ENCODE measurements around the gene RAD51B.

The RAD51B gene

DNA sequence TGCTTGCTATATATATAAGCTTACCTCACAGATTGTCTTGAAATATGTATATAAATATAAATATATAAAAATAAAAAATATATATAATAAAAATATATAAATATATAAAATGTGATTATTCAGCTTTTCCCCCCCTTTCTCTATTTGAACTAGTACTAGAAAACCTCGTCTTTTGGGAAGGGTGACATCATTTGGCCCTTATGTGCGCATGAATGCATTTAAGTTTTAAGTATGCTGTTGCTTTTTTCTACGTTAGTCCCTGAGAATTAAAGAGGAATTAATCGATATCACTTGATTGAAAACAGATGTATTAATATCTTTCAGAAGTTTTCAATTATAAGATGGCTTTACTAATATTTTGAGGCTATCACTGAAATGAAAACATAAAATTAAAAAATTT, 69.9 kb downstream of the RAD51B start:
- DNase-seq (ENCODE audit: low read depth in 3 of 3, low spot score in 1 of 3) = no peak

DNA sequence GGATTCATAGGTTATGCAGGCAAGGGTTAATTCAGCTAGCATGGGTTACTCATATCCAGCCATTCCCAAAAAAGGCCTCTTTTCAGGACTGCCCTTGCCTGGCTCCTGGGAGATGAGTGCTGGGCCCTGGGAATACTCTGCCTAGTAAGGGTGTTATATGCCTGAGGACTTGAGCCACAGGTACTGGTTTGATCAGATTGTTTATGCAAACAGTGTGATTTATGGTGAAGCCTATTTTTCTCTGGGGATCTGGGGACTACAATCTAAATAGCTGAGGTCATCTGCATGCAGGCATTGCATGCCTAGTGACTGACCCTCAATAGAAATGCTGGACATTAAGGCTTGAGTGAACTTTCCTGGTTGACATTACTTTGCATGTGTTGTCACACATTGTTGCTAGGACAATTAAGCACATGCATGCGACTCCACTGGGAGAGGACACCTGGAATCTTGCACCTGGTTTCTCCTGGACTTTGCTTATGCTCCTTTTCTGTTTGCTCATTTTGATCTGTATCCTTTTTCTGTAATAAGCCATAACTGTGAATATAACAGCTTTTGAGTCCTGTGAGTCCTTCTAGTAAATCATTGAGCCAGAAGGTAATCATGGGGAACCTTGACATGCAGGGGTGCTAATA, 73.0 kb downstream of the RAD51B start:
- no peak for DNase-seq (ENCODE audit: low read depth in 3 of 3, low spot score in 1 of 3)

DNA sequence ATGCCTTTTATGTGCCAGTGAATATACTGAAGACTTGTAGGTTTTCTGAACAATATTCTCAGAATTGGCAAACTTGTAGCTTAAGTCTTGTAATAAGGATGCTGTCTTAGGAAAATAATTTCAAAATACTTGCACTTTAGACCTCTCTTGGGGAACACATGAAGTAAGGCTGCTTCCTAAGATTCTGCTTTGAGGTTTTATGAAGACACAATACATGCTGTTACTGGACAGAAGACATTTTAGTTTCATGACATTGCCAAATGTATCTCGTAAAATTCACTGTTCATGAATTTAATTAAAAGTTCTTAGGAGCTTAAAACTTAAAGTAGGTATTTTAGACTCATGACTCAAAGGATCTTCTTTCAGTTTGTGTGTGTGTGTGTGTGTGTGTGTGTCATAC, 80.7 kb downstream of the RAD51B start:
- no peak for DNase-seq (ENCODE audit: low read depth in 3 of 3, low spot score in 1 of 3)

DNA sequence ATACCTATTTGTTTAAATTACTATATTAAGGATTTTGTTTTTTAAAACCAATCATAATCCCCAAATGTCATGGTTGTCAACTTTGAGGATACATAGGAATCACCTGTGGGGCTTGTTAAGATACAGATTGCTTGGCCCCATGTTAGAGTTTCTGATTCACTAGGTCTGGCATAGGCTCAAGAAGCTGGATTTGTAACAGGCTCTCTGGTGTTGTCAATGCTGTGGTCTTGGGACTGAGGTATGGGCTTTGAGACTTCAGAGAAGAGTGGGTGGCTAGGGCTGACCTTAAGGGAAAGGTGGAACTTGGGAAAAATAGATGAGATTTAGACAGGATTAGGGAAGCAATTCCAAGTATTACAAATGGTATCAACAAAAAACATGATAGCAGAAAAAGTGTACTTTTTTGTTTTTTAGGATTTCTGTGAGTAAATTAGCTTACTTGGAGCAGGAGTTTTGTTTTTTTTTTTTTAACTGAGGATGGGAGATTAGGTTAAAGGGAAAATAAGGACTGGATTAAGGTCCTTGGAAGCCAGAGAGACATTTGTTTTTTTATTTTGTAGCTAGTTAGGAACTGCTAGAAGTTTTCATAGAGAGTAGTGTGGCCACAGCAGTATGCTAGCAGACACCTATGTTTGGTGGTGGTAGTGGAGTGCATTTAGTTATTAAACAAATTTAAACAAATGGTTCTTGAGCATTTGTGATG, 88.6 kb downstream of the RAD51B start:
- DNase-seq (ENCODE audit: low read depth in 3 of 3, low spot score in 1 of 3) = no peak

DNA sequence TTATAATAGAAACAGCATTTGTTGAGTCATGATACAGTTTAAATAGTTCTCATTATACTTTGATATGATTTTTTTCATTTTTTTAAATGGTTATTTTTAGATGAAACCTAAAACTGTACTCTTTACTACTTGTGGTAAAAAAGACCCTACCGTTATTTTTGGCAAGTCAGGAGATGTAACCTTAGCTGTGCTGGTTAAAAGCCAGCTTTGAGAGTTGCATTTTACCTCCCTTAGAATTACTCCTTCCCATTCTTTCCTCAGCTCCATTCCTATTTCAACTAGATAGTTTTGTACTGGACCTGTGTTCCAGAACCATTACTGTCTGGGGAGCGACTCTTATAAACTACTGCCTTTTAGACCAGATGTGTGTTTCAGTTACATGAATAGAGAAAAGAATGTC, 92.0 kb downstream of the RAD51B start:
- DNase-seq (ENCODE audit: low read depth in 3 of 3, low spot score in 1 of 3) = no peak

DNA sequence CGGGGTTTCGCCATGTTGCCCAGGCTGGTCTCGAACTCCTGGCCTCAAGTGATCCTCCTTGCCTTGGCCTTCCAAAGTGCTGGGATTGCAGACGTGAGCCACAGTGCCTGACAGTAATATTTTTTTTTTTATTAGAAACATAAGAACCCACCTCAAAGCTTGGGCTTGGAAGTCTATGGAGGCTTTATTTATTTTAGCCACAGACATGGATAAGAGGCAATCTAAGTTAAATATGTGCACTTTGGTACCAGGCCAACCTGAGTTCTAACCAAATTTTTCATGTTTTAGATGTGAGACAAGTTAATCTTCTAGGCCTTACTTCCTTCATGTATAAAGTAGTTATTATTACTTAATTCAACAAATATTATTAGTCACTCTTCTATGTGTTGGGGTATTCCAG, 96.9 kb downstream of the RAD51B start:
- no peak for DNase-seq (ENCODE audit: low read depth in 3 of 3, low spot score in 1 of 3)

DNA sequence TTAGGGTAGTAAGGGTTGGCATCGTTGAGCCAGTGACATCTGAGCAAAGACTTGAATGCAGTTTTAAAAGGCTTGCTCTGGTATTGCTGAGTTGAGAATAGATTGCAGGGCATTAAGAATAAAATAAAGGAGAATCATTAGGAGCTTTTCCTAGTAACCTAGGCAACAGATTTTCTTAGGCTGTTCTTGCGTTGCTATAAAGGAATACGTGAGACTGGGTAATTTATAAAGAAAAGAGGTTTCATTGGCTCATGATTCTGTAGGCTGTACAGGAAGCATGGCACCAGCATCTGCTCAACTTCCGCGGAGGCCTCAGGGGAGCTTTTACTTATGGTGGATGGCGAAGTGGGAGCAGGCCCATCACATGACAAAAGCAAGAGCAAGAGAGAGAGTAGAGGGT, 97.4 kb downstream of the RAD51B start:
- DNase-seq (ENCODE audit: low read depth in 3 of 3, low spot score in 1 of 3) = no peak

DNA sequence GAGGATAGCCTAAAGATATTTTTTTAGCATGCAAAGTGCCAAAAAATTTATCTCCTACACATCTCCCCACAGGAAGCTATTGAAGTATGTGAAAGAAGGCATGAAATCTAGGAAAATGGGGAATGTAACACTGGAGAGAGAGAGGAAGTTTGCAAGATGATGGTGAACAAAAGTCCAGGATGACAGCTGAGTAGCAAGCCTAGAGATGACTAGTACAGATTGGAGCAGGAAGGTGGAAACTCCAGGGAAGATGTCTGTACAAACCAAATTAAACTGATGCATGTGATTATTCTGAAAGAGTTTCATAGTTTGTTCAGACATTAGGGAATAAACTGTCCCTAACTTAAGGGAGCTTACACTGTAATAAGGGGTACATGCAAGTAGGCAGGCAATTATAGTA, 99.3 kb downstream of the RAD51B start:
- no peak for DNase-seq (ENCODE audit: low read depth in 3 of 3, low spot score in 1 of 3)

DNA sequence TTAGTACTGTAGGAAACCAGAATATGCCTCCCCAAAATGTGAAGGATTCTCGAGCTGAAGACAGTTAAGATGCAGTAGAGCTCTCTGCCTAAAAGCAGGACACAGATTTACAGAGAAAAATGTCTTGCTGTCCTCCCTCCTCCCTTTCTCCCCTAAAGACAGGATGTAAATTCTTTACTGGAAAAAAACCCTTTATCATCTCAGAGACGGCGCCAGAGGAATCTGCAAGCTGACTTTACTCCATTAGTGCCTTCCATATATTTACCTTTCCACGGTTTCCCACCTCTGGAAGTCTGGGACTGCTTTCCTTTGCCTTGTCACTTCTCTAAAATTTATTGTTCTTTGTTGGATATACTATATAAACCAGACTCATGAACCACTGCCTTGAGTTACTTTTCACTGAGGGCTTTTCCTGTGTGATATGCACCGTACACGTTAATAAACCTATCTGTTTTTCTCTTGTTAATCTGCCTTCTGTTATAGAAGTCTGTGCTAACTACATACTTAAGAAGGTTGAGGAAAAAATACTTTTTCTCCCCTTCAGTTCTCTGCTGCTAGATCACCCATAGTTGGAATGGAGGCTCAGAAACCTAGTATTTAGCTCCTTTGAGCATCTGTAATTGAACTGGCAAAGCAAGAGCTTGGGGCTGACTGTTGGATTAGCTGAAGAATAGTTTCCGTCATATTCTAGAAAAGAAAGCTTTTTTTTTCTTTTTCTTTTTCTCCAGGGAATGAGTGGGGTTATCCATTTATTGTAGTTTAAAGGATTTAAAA, 99.9 kb downstream of the RAD51B start:
- no peak for DNase-seq (ENCODE audit: low read depth in 3 of 3, low spot score in 1 of 3)

DNA sequence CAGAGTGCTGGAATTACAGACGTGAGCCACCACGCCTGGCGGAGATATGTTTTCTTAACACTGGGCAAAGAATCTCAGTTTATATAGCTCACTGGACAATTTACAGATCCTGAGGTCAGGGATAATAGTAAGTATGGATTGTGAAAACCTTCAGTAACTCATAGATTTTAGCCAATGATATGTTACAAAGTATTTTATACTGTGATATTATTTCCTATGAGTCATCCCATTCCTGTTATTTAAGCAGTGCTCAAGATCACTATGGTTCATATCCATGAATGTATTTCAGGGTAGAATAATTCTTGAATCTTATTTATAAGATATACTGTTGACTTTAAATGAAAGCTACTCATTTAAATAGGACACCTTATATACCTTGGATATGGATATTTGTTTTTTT, 107.2 kb downstream of the RAD51B start:
- DNase-seq (ENCODE audit: low read depth in 3 of 3, low spot score in 1 of 3) = no peak

DNA sequence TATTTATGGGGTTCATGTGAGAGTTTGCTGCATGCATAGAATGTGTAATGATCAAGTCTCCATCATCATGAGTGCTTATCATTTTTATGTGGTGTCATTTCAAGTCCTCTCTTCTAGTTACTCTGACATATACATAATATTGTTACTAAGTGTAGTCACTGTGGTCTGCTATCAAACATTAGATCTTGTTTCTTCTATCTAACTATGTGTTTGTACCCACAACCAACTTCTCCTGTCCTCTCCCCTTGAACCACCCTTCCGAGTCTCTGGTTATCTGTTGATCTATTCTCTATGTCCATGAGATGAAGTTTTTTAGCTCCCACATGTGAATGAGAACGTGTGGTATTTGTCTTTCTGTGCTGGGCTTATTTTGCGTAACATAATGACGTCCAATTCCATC, 107.7 kb downstream of the RAD51B start:
- no peak for DNase-seq (ENCODE audit: low read depth in 3 of 3, low spot score in 1 of 3)

DNA sequence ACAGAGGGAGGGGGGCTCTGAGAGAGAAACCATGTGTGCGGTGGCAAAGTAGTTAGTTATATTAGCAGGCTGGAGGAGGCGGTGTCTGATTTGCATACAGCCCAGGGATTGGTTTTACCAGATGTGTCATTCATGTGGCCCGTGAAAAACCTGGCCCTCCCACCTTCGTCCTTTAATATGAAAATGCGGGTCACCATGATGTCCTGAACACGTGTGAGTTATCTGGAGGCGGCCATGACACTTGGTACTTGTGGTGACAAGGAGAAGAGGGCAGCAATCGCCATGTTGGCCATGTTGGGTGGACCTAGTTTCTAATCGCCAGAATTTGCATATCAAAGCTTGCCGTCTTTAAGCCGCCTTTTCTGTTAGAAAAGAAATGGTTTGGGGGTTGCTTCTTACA, 108.8 kb downstream of the RAD51B start:
- no peak for DNase-seq (ENCODE audit: low read depth in 3 of 3, low spot score in 1 of 3)

DNA sequence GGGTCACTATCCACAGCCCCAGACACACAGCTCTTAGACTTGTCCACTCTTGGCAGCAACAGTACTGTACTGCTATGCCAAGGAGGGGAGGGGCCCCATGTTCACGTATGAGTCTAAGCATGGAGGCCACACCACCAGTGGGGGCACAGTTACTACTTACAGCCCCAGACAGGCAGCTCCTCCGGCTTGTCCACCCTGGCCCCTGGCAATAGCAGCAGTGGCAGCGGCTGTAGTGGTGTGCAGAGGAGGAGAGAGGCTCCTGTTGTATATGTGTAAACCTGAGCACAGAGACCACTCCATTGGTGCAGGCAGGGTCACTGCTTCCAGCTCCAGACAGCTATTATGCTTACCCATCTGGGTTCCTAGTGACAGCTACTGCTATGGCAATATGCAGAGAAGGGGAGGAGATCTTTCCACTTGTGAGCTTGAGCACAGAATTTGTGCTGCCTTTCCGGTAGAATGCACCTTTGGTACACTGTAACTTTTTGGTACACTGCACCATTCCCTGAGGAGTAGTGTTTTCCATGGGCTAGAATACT, 113.2 kb downstream of the RAD51B start:
- DNase-seq (ENCODE audit: low read depth in 3 of 3, low spot score in 1 of 3) = no peak

DNA sequence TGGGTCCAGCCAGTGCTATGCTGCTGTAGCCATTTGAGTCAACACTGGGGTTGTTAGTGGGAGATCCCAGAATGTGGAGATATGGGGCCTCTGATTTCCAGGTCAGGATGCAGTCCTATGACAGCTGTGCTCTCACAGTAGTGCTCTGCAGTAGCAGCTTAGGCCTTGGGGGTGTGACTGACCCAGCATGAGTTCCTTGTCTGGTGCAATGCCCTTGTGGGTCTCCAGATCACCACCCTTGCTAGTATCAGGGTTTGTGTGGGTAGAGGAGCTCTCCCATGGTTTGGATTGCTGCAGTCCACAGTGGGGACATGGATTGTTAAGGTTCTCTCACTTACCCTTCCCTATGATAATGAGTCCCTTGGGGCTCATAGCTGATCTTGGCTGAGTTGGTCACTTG, 113.7 kb downstream of the RAD51B start:
- no peak for DNase-seq (ENCODE audit: low read depth in 3 of 3, low spot score in 1 of 3)

DNA sequence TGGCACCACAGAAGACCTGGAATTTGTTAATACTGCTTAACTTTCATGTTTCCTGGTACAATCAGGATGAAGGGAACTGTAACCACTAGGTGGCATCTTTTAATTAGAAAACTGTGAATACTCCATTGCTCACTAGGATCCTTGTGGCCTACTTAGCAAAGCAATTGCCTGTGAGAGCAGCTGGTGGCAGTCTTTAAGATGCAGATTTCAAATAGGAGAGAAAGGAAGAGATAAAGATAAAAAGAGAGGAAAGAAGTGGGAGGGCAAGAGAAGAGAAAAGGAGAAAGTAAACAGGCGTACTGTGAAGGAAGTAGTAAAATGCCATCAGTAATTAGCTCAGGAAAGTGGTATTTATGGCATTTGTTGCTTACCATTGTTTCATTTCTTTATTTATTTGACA, 114.5 kb downstream of the RAD51B start:
- DNase-seq (ENCODE audit: low read depth in 3 of 3, low spot score in 1 of 3) = no peak

DNA sequence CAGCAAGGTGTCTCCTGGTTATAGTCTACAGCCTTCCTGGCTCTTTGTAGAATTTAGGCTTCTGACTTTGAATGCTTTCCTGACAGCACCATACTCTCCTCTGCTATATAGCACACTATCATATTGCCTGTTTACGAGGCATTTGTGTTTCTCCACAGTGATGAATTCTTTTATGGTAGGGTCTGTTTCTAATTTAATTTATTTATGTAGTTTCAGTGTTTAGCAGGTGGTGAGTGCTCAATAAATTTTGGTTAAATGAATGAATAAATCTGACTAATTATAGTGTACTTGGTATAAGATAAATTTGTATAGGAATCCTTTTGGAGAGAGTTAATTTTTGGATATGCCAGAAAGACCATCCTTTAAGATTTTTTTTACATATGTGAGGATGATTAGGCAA, 115.3 kb downstream of the RAD51B start:
- DNase-seq (ENCODE audit: low read depth in 3 of 3, low spot score in 1 of 3) = no peak

DNA sequence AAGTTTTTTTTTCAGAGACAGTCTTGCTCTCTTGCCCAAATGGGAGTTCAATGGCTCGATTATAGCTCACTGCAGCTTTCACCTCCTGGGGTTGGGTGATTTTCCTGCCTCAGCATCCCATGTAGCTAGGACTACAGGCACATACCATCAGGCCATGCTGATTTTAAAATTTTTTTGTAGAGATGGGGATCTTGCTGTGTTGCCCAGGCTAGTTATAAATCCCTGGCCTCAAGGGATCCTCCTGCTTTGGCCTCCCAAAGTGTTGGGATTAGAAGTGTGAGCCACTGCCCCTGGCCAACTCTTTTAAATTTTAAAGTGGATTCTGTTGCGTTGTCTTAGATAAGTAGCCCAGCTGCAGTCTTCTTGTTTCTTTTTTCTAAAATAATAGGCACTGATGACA, 115.8 kb downstream of the RAD51B start:
- DNase-seq (ENCODE audit: low read depth in 3 of 3, low spot score in 1 of 3) = no peak

DNA sequence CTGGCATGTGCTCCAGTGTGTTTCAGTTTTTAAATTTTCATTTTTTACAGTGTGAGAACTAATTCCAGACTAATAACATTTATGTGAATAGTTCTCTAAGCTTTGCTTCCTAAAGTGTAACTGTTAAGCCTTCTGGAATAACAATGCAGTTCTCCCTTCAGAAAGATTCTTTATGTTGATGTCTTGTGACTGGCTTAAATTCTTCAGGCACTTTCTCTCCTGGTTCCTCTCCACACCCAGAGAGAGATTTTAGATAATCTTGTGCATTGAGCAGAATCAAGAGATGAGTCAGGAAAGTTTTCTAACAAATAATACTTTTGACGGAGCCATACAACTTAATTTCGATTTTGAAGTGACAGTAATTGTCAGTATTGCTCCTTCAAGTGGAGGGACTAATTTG, 118.5 kb downstream of the RAD51B start:
- DNase-seq (ENCODE audit: low read depth in 3 of 3, low spot score in 1 of 3) = no peak

DNA sequence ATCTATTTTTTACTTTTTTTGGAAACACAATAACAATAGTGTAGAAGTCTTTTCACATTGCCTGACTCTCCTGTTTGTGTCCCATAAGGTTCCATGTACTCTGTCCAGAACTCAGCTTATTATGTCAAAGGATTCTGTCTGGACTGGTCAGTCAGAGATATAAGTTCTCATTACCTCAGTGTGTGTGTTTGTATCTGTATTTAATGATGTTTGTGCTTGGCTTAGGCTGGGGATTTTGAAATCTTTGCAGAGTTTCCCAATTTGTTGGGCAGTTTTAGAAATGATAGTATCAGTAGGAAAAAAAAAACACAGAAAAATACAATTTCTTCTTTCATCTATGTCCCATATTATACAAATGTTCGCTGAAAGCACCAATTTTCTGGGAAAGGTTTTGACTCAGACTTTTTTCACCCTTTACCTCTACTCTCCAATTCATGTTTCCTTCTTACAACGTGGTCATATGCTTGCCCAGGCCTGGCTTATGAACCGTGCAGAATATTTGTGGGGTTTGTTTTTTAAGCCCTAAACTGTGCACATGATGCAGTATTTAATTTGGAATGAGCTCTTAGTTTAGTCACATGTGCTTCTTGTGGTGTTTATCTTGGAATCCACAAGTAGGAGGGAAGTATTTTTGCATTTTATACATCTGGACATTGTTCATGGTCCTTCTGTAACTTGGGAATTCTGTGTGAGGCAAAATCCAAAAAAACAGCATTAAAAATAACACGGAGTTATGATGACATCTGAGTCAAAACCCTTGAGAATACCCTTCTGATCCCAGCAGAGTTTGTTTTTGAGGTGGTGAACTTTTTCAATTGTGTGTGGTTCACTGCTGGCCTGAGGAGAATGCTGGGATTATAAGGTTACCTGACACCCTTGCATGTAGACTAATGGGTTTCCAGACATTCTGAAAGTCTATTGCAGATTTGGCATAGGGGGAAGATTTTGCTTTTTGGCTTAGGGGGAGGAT, 121.2 kb downstream of the RAD51B start:
- DNase-seq (ENCODE audit: low read depth in 3 of 3, low spot score in 1 of 3) = no peak

DNA sequence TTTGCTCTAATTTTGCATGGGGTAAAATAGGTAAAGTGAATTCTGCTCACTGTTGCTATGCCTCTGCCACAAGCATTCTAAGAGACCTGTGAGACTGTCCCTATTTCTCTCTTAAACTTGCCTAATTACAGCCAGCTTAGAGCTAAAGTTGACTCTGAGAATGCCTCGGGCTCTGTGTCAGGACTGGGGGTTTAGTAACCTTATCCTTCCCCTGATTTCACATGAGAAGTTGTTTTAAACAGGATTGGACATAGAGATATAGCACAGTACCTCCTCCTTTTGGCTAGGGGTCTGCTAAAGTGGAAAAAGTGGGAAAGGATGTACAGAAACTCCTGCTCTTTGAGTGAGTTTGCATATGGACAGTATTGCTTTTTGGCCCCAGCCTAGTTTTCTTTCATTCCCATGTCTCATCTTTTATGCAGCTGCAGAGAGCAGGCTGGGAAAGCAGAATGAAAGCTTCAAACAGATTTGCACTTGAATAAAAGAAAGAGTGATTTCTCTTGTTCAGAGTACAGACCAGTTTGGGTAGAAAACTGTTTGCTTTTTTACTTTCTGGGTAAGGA, 122.0 kb downstream of the RAD51B start:
- no peak for DNase-seq (ENCODE audit: low read depth in 3 of 3, low spot score in 1 of 3)

All from stimulated activated CD4-positive, alpha-beta T cell treated with anti-CD3 and anti-CD28 coated beads, TNF-alpha, amount 100 ng/mL, for 1 hour (primary cell).